HG03442 (cell line): ENCODE measurements around the gene MYO1B.

Experiments used
- ATAC-seq: cut with Tn5 transposase; IDR thresholded peaks from one replicate; pipeline ENCODE4 v1.9.1; 2021; ENCODE audit warnings: mild to moderate bottlenecking, moderate library complexity; ENCODE audit not compliant: unreplicated experiment

Gene MYO1B

DNA sequence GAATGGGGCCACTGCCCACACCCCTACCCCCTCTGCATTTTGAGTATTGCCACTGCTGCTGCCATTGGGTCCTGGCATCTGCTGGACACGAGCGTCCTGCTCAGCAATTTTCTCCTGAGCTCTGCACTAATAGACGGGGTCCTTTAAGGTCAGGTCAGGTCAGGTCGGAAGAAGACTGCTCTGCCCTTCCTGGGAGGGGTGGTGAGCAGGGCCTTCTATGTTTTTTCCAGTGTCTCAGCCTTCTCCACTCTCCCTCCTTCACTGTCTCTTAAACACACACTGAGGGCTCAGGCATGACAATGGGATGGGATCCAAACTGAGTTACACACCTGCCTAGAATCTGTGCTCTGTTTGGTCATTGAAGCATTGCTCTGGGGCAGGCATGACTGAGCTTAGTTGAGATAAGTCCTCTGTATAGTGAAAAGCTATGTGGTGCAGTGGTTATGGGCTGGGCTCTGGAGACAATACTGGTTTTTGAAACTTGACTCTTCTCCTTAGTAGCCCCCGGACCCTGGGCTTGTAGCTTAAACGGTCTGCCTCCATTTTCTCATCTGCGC is 10.6 kb downstream of the MYO1B start:
- ATAC-seq: no peak

DNA sequence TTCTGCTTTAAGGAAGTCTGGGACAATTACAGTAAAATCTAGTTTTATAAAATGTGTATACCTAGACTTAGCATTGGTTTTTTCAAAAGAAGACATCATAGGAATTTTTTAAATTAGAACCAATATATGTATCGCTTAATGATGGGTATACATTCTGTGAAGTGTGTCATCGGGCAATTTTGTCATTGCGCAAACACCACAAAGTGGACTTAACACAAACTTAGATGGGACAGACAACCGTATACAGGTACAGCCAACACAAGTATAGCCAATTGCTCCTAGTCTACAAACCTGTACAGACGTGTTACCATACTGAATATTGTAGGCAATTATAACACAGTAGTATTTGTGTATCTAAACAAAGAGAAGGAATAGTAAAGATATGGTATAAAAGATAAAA is 12.7 kb downstream of the MYO1B start:
- no peak for ATAC-seq

DNA sequence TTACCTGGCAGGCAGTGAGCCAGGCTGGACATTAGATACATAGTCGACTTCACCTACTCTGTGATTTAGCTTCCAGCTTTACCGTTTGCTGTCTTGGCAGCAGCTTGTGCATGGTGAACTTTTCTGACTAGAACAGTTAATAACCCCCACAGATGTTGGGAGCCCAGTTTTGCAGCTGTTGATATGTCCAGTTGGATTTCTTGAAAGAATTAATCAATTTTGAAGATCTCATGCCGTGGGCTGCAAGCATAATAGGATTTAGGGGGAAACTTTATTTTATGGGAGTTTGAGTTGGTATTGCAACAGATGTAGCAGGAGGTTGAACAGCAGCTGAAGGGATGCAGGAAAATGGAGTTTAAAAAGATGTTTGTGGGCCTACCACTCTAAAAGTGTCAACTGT is 13.8 kb downstream of the MYO1B start:
- ATAC-seq: no peak

DNA sequence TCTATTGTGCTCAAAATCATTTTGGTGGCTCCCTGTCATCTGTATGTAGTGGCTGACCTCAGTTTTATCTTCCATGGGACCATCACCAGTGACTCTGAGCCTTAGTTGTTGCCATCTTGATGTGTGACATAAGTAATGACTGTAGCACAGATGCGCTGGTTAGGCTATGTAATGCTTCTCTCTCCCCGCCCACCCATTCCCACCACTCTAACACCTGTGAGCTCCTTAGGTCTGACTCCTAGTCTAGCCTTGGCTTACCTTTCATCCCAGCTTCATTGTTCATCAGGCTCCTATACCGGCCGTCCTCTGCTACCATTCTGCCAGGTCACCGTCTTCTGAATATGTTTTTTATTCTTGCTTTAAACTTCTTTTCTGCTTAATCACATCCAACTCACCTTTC is 17.2 kb downstream of the MYO1B start:
- no peak for ATAC-seq

DNA sequence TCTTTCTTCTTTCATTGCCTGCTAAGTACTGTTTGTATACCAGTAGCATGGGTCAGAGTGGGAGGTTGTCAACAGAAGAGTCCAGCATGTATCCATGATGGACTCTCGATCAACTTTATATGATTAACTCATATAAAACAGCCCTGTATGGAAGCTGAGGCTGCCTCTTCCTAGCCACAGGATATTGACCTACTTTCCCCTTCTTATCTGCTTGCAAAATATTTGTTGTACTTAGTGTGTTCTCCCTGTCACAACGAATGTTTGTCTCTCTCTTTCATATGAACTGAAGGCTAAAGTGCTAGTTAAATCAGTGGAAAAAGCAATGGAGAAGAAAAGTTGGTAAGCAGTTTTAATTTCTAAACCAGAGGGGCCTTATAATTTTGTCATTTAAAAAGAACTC is 17.8 kb downstream of the MYO1B start:
- no peak for ATAC-seq

DNA sequence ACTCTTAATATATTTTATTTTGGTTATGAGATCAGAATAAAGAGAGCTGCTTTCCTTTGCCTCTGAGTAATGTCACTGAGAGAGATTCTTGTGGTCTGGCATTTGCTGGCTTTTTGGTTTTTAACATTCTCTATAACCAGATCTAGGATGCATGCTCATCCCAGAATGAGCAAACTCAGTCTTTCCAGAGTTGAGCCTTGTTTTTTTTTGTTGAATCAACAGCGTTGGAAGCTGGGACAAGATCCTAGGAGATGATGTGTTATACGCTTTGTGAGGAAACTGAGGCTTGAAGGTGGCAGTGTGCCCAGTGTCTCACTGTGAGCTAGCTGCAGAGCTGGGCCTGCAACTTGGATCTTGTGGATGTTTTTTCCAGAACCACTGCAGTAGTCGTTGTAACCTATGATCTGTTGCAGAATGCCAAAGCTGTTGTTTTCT is 19.5 kb downstream of the MYO1B start:
- no peak for ATAC-seq

DNA sequence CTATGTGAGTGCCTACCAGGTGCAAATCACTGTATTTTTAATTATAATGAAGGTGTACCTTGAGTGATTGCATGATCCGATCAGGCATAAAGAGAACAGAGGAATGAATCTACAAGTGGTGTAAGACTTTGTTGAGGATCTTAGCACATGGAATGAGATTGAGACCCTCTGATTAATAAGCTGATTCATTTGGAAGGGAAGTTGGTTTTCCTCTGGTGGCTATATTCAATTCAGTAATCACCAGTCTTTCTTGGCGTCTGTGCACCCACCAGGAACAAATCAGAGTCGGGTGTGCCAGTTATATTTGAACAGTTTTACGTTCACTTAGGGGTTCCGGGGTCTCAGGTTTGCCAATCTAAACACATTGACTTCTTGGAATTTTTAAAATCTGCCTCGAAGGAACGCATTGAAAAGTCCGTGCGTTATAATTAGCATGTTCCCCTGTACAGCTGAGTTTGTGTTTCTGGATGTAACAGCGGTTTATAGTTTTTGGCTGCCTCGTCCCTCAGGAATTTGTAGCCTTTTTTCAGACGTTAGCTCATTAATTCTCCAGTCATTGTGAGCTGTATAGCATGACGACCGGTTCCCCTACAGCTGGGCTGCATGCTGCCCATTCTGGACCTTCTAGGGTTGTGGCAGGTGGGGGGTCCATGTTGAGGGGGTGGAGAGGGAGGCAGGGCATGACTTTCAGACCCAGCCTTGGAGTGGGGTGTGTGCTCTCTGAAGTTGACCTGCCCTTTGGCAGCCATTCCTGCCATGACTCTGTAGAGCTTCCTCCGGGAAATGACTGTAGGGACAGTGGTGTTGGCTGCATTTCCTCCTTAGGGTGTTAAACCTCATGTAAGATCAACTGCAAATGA is 20.3 kb downstream of the MYO1B start:
- no peak for ATAC-seq

DNA sequence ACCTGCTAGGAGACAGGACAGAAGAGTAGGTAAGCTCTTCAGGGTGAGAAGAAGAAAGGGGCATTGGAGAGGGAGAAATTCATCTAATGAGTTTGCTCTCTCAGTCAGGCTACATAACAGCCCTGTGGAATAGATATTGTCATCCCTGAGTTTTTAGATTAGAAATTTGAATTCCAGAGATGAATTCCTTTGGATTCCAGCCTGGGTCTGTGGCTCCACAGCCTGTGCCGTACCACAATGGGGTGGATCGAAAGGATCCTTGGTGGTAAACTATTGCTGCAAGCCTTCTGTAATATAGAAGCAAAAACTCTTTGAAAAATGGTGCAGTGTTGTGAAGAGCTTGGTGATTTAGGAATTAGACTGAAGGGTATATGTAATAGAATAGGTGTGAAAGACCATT is 21.0 kb downstream of the MYO1B start:
- ATAC-seq: no peak

DNA sequence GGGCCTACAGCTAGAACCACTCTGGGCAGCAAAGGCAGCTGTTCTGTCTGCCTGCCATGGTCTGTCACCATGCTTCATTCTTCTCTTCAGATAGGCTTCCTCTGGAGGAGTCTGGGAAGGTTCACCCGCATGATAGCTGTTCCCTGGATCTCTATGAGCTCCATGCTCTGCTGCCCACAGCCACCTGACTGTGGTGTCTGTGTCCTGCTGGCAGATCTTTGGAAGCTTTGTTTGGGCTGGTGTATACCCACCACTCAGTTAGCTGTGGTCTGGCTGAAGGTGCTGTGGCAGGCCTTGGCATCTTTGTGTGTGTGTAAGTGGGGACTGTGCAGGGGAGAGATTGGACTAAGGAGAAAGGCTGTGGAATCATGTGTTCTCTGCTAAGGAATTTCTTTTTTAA is 23.4 kb downstream of the MYO1B start:
- no peak for ATAC-seq

DNA sequence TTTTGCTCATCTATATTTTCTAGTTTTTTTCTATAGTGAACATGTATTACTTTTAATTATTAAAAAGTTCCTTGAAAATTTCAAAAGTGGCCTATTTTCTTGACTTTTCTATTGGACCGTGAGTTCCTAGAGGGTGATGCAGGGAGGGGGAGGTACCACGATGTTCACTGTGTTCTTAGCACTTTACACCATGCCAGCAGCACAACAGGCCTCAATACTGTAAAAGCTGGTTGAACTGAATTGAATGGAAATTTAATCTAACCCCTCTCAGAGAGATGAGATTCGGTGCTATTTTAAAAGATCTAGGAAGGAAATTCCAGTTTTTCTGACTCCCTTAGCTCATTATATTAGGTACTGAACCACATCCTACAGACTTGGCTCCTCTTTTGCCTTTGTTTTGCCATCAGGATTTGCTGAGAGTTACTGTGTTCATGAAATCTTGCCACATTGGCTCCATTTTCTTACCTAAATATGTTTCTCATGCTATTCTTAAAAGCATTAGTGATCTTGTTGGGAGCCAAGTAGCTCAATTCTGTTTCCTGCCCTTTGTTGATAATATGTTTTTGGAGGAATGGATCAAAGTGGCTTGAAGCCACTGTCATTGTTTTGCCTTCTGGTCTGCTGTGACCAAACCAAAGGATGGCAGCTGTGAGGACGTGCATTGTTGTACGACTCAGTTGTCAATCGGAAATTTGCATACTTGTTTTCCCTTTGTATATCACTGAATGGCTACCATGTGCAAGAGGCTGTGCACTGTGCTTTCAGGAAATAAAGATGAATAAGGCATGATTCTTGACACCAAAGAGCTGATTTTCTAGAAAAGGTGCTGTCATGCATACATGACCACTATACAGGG is 25.3 kb downstream of the MYO1B start:
- ATAC-seq: no peak

DNA sequence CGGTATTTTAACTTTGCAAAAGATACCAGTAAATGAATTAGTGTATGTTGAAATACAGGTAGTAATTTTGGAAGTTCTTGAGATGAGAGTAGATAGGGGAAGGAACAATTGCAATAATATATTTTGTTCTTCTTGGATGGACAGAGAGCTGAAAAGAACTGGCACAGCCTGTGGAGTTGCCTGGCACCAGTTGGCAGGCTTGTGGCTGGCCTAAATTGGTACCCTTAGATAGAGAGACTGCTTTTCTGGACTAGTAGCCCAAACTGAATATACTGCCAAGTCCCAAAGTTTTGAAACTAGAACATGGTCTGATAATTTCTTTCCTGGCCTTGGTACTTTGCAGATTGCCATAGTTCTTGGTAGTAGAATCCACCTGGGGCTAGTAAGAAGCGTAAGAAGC is 26.9 kb downstream of the MYO1B start:
- no peak for ATAC-seq

DNA sequence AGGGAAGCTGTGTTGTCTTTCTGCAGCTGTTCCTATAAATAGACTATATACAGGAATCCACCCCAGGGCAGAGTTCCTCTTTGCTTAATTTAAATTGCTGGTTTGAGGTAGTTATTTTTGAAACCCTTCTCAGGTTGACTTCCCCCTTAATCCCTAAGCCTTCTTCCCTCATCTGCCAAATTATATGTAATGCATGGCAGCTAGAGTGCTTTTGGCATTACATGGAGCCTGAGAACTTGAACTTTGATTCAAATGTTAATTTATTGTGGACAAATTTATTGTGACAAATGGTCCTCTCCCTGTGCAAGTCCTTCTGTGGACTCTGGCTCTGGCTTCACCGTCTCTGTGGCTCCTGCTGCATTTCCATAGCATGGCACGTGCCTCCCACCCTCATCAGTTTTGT is 29.2 kb downstream of the MYO1B start:
- ATAC-seq: no peak

DNA sequence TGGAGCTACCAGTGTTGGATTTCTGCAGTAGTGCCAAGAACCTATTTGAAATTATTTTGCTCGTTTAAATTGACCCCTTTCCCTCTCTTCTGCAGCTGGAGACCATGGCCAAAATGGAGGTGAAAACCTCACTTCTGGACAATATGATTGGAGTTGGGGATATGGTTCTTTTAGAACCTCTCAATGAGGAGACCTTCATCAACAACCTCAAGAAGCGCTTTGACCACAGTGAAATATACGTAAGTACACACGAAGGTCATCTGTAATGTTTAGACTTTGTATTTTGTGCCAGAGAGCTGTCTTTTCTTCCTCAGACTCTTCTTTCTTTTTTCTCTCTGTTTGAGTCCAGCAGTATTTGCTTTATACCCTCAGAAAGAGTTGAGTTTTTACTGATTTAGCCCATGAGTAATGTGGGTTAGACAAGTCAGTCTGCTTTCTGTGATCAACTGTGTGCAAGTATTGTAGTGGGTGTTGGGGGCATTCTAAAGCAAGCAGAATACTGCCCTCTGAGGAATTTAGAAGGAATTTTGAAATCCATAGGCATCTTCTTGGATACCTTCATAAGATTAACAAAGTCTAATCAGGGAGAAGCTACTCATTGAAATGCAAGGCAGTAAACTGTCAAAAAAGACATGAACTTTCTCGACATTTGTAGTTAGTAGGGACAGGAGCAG is 31.7 kb downstream of the MYO1B start:
- no peak for ATAC-seq

DNA sequence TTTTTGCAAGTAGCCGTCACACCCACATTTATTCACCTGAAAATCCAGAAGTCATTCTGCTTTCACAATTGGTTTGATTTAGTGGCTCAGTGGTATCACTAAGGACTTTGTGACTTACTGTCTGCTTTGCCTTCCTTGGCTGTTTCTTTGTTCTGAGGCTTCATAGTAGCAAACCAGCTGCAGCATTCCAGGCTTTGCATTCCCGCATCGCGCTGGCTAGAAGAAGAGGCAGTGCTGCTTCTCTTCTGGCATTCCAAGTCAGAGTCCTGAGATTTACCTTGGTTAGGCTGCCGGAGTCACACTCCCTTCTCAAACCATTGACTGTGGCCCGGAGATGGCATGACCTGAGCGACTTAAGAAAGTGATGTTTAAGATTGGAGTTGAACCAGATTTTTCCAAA is 35.1 kb downstream of the MYO1B start:
- no peak for ATAC-seq

DNA sequence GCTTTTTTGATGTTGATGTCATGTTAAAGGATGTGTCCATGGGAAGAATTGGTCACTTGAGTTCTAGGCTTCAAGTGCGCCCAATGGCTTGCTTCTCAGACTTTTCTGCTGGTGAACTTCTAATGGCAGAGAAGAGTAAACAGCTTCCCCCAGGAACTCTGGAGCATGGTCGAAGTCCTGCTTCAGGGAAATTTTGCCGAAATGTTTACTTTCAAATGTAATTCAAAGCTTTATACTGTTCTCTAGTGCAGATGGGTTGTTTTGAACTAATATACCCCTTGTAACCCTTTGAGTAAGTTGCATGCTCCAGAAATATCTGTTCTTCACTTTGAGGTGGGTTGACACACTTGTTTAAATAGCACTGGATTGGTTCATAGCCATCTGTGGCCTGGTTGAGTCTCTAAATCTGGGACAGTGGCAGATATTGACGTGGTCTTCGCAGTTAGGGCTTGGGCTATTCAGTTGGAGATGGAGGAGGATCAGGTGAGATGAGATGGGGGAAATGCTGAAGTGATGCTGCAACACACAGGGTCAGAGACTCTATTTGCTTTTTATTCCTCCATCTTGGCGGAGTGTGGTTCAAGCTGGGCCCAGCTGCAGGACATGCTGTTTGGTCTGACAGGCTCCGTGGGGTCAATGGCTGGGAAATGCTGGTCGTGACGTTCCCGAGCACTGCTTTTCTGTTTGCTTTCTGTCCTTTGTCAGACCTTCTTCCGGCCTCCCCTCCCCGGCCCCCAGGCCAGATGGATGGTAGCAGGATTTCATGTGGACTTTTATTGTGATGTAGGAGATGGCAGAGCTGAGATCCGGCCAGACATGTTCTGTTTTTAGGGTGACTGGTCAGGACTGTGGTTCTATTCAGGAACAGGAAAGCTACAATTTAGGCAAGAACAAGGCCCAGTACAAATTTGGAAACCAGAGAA is 35.9 kb downstream of the MYO1B start:
- ATAC-seq: no peak

DNA sequence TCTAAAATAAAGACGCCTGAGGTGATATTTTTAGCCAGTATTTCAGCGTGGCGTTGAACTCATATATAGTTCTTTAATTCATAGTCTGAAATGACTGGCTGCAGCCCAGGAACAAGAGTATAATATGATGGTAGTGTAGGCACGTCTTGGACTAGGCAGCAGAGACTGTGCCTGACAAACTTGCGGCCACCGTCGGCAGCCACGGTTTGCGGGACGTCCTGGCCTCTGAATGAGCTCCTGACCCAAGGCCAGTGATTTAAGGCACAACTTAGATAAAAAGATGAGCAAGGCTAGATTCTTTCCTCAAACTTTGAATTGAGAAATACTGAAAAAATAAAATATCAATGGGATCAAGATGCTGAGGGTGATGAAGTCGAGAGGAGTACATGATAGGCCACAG is 40.0 kb downstream of the MYO1B start:
- no peak for ATAC-seq

DNA sequence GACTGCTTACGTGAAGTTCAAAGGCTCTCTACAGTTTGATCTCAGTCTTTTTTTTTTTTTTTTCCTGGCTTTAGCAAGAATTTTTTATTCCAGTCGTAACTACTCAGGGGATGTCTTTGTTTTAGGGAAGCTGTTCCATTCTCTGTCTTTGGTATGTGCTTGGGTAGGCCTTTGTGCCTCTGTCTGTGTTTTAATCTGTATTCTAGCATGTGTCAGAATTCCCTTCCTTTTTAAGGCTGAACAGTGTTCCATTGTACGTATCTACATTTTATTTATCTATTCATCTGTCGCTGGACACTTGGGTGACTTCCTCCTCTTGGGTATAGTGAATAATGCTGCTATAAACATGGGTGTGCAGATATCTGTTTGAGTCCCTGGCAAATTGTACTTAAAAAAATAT is 42.6 kb downstream of the MYO1B start:
- no peak for ATAC-seq

DNA sequence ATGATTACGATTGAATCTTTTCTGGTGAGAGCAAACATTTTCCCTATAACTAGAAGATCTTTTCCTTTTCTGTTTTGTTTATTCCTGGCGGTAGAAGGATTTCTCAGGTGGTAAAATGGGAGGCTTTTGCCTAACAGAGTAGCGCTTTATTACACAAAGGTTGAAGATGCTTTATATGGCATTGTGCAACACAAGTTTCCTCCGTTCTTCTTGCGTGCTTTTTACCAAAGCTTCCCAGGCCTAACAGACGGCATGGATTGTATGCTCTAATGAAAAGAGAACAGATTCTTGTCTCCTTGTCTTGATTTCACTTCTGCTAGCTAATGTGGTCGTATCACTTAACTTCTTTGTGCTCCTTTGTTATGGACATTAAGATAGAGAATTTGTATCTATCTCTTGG is 43.8 kb downstream of the MYO1B start:
- no peak for ATAC-seq

DNA sequence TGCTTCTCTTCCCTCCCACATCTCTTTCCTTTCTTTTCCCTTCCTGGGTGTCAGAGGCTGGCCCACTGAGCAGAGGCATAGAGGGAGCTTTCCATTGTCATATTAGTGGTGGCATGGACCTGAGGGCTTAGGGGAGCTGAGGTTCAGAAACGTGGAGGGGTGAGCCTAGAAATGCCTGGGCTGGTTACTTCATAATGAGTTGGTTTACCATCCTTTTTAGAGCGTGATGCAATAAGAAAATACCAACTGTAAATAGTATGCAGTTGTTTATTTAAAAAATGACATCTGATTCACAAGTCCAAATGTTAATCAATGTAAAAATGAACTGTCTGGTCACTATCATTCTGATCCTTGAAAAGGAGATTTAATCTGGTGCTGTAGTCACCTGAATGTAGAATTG is 46.3 kb downstream of the MYO1B start:
- no peak for ATAC-seq

DNA sequence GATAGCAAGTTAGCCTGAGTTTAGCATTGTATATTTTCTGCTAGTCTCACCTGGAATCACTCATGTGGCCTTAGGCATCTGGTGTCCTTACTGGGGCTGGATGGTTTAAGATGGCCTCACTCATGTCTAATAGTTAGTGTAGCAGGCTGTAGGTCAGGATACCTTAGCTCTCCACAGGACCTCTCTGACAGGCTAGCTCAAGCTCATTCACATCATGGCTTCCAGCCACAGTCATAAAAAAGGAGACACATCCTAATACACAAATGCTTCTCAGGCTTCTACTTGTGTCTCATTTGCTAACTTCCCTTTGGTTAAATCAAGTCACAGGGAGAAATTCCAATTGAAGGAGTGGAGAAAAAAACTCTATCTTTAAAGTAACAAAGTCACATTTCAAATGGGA is 47.7 kb downstream of the MYO1B start:
- no peak for ATAC-seq
